ENCODE data around the gene STMN3. TPM values are rescaled to one million over a fixed set of nuclear protein-coding genes. Genes with fewer than 3 reads are reported as not detected.

STMN3 gene
- polyA plus RNA-seq, 4 donors = 25.5 to 61.2 (median 31.3) TPM

DNA sequence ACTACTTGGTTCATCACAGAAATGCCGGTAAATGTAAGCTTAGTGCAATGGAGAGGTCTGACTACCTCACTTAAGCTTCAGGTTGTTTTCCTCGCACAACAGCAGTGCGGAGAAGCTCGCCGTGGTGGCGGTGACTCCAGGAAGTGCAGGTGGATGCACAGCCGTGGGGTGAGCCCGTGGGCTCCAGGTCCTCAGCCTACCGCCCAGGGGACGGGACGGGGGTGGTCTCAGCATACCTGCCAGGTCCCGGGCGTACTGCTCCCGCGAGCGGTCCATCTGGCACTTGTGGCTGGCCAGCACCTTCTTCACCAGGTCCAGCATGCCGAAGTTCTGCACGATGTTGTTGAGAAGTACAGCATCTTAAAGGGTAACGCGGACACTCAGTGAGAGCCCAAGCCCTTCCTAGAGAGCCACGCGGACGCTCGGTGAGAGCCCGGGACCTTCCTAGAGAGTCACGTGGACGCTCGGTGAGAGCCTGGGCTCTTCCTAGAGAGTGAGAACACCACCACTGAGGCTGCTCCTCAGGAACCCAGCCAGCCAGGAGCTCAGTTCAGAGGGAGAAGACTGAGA is 61.4 kb downstream of the STMN3 start:
- DNase-seq (ENCODE audit: low read depth in 4 of 4, low spot score in 3 of 4) = no peak

DNA sequence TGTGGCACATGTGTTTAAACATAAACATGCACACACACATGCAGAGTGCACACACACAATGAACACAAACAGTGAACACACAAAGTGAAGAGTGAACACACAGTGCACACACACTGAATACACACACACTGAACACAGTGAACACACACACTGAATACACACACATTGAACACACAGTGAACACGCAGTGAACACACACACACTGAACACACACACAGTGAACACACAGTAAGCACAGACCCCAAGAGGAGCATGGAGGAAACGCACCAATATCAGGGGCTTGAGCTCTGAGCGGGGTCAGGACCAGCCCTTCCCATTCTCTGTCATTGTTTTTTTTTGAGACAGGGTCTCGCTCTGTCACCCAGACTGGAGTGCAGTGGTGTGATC is 62.1 kb downstream of the STMN3 start:
- DNase-seq (ENCODE audit: low read depth in 4 of 4, low spot score in 3 of 4) = no peak

DNA sequence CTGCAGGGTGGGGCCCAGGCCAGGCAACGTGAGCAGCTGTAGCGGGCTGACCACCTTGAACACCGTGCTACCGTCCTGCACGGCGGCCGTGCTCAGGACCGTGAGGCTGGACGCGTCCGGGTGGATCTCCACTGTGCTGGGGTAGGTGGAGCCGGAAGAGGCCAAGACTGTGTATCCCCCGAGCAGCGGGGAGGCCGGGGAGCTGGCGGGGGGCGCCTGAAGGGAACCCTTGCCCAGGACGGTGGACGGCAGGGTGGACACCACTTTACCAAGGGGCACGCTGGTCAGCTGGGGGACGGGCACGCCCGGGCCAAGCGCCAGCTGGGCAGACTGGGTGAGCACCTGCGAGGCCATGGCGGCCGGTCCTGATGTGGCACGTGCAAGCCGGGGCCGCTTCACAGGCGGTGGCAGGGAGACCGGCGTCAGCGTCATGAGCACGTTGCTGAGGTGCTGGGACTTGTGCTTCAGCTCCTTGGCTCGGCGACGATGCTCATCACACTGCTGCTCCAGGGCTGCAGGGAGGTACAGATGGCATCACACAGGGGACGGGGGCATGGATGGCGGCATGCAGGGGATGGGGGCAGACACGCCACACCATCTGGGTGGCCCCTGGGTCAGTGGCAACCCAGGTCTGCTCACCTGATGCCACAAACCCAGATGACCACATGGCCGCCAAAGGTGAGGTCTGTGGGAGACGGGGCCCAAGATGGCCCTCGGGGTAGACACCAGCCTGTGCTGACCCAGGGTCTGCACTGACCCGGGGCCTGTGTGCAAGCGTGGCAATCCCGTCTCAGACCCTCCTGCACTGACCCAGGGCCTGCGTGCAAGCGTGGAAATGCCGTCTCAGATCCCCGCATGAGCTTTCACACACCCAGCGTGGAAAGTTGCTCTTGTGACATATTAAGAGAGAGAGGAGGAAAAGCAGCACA is 62.7 kb downstream of the STMN3 start:
- DNase-seq (ENCODE audit: low read depth in 4 of 4, low spot score in 3 of 4) = no peak

Other genes with a start within 250 kb of the STMN3 start
- 1 to 10 TPM; 1.9 to 9.0 (median 6.4) TPM for gene KCNQ2, start 180.8 kb downstream of the STMN3 start, polyA plus RNA-seq (ENCODE audit: insufficient read length in 4 of 4)
- 1 to 10 TPM in 3 of 4 donors, under 1 TPM in 1; 0.97 to 2.5 (median 2.0) TPM for gene EEF1A2, start 154.3 kb downstream of the STMN3 start, polyA plus RNA-seq (ENCODE audit: insufficient read length in 4 of 4)
- 100 to 1,000 TPM; 131 to 374 (median 203) TPM for gene PPDPF, start 132.7 kb downstream of the STMN3 start, polyA plus RNA-seq (ENCODE audit: insufficient read length in 4 of 4)
- gene PTK6, start 116.0 kb downstream of the STMN3 start, polyA plus RNA-seq (ENCODE audit: insufficient read length in 4 of 4) = 1 to 10 TPM in 2 of 4 donors, under 1 TPM in 2; 0.33 to 1.7 (median 0.91) TPM
- under 1 TPM in 3 of 4 donors, not detected in 1; 0.14 to 0.26 (median 0.17) TPM for gene SRMS, start 105.7 kb downstream of the STMN3 start, polyA plus RNA-seq (ENCODE audit: insufficient read length in 4 of 4)
- 1 to 10 TPM in 3 of 4 donors, under 1 TPM in 1; 0.31 to 1.8 (median 1.2) TPM for gene FNDC11, start 99.3 kb downstream of the STMN3 start, polyA plus RNA-seq (ENCODE audit: insufficient read length in 4 of 4)
- 10 to 100 TPM in 2 of 4 donors, 1 to 10 TPM in 2; 8.1 to 15.4 (median 10.2) TPM for gene HELZ2, start 79.2 kb downstream of the STMN3 start, polyA plus RNA-seq (ENCODE audit: insufficient read length in 4 of 4)
- gene GMEB2, start 26.3 kb downstream of the STMN3 start, polyA plus RNA-seq (ENCODE audit: insufficient read length in 4 of 4) = 10 to 100 TPM in 1 of 4 donors, 1 to 10 TPM in 3; 8.9 to 13.8 (median 9.3) TPM
- gene RTEL1, start 4.9 kb upstream of the STMN3 start, polyA plus RNA-seq (ENCODE audit: insufficient read length in 4 of 4) = 10 to 100 TPM; 16.3 to 21.0 (median 18.3) TPM
- 1 to 10 TPM in 3 of 4 donors, under 1 TPM in 1; 0.67 to 2.6 (median 1.6) TPM for gene TNFRSF6B, start 43.2 kb upstream of the STMN3 start, polyA plus RNA-seq (ENCODE audit: insufficient read length in 4 of 4)
- 10 to 100 TPM; 28.0 to 38.1 (median 33.5) TPM for gene ARFRP1, start 54.6 kb upstream of the STMN3 start, polyA plus RNA-seq (ENCODE audit: insufficient read length in 4 of 4)
- 10 to 100 TPM; 15.1 to 26.0 (median 17.0) TPM for gene ZGPAT, start 54.6 kb upstream of the STMN3 start, polyA plus RNA-seq (ENCODE audit: insufficient read length in 4 of 4)
- gene LIME1, start 83.2 kb upstream of the STMN3 start, polyA plus RNA-seq (ENCODE audit: insufficient read length in 4 of 4) = 10 to 100 TPM in 1 of 4 donors, 1 to 10 TPM in 3; 4.0 to 14.9 (median 5.0) TPM
- gene SLC2A4RG, start 86.4 kb upstream of the STMN3 start, polyA plus RNA-seq (ENCODE audit: insufficient read length in 4 of 4) = 100 to 1,000 TPM in 1 of 4 donors, 10 to 100 TPM in 3; 65.3 to 134 (median 70.1) TPM
- 10 to 100 TPM; 16.1 to 23.2 (median 18.9) TPM for gene ZBTB46, start 177.8 kb upstream of the STMN3 start, polyA plus RNA-seq (ENCODE audit: insufficient read length in 4 of 4)
- gene ABHD16B, start 208.1 kb upstream of the STMN3 start, polyA plus RNA-seq (ENCODE audit: insufficient read length in 4 of 4) = not detected
- gene TPD52L2, start 211.8 kb upstream of the STMN3 start, polyA plus RNA-seq (ENCODE audit: insufficient read length in 4 of 4) = 10 to 100 TPM; 78.5 to 99.6 (median 85.4) TPM
- 10 to 100 TPM; 23.1 to 32.3 (median 29.0) TPM for gene DNAJC5, start 241.7 kb upstream of the STMN3 start, polyA plus RNA-seq (ENCODE audit: insufficient read length in 4 of 4)